GM19035 (cell line): ENCODE results near the gene SCFD2.
"Not testable (repeated sequence)": the region's sequence is repeated elsewhere in the genome, so short reads cannot be mapped to it uniquely, and the experiment has no call there.

ENCODE experiments used
- ATAC-seq: cut with Tn5 transposase; IDR thresholded peaks from one replicate; pipeline ENCODE4 v1.9.1; 2021; ENCODE audit not compliant: unreplicated experiment

SCFD2 gene

DNA sequence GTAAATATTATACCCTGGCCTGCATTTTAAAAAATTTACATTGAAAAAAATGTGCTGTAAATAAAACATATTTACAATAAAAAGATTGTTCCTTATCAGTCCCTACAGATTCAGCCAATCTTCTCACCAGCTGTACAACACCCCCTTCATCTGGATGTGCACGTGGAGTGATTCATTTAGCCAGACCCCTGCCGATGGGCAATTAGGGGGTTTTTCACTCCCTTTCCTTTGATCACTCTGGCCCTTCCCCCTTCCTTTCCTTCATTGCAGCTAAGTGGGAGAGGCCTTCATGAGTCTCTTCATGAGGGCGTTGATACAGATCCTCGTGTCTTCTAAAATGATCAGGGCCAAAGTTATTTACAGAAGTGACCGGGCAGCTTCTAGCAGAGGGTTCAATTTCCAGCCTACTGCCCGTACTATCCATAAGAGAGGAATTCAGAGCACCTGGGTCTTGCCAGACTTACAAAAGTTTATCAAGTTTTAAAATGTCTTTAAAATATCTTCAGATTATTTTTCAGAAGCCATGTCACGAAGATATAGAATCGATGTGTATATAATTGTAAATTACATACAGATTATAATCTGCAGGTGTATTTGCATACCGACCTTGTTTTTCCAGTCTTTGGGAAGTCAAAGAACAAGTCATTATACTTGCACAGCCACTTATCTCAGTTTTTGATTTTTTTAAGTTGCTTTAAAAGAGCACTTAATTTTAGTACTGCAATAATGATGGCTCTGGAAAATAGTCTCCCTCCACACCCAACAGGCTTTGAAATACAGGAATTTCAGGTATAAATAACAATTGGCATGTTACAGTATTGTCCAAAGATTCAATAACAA is 525.1 kb downstream of the SCFD2 start:
- no peak for ATAC-seq

DNA sequence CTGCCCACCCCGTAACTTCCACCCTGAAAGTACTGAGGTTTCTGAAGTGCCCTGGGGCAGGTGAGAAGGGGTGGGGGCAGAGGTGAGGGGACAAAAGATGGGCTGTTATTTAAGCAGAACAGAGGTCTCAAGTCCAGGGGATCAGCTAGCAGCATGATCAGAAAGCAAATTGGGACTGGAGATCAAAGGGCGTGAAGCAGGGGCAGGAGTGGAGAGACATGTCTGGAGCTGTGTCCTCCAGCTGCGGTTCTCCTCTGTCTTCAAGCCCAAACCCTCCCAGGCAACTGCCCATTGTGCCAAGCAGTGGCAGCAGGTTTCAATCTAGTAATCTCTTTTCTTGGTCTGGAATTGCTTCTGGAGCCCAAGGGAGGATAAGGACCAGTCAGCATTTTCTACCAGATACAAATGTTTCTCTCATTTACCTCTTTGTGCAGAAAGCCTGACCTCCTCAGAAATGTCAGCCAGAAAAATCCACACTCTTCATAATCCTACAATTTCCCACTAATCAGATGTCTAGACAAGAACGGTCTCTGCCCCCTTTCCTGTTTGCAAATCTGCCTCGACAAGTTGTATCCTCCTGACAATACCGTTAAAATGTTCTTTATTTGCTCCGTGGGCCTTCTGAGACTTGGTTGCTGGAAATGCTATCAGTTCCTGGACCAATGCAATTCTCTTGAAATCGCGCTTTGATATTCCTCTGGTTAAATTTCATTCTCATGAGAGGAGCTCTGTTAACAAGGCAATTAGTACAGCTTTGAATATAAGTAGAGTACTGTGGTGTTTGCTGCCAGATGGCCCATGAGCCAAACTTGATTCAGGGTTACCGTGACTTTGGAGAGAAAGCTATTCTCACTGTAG is 526.9 kb downstream of the SCFD2 start:
- ATAC-seq = no peak

- ATAC-seq = no peak
Observed at GRCh38 chr4:52837716-52838558, 527.9 kb downstream of the SCFD2 start.

DNA sequence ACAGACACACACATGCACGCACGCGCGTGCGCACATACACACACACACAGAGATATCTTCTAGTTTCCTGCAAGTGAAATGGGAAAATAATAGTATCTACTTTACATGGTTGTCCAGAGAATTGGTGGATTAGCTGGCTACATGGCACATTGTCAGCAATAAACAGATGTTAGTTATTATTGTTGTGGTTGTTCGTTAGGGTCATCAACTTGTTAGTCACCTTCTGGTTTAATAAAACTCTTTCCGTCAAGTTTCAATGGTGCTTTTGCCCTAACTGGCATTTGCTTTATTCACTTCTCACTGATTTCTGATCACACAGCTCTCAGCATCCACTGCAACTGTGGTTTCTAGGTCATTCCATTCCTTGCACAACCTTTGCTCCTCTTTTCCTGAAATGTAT is 529.2 kb downstream of the SCFD2 start:
- ATAC-seq = no peak

- no peak for ATAC-seq
Observed at GRCh38 chr4:52836120-52836519, 529.7 kb downstream of the SCFD2 start.

DNA sequence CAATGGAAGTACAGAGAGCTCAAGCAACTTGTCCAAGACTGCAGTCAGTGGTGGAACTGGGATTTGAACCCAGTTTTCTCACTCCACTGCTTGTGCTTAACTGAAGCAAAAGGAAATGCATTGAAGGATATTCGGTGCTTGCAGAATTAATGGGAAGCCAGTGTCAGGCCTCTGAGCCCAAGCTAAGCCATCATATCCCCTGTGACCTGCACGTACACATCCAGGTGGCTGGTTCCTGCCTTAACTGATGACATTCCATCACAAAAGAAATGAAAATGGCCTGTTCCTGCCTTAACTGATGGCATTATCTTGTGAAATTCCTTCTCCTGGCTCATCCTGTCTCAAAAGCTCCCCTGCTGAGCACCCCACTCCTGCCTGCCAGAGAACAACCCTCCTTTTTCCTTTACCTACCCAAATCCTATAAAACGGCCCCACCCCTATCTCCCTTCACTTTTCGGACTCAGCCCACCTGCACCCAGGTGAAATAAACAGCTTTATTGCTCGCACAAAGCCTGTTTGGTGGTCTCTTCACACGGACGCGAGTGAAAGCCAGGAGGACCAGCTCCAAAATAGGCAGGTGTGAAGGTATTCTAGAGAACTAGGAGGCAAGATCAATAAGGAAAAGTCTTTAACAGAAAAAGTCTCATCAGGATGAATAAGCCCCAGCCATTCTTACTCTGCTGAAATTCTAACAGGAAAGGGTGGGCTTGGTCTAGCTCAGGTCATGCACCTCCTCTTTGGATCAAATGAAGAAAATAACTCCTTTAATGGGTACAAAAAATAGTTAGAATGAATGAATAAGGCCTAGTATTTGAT is 531.0 kb downstream of the SCFD2 start:
- not testable (repeated sequence) for ATAC-seq

DNA sequence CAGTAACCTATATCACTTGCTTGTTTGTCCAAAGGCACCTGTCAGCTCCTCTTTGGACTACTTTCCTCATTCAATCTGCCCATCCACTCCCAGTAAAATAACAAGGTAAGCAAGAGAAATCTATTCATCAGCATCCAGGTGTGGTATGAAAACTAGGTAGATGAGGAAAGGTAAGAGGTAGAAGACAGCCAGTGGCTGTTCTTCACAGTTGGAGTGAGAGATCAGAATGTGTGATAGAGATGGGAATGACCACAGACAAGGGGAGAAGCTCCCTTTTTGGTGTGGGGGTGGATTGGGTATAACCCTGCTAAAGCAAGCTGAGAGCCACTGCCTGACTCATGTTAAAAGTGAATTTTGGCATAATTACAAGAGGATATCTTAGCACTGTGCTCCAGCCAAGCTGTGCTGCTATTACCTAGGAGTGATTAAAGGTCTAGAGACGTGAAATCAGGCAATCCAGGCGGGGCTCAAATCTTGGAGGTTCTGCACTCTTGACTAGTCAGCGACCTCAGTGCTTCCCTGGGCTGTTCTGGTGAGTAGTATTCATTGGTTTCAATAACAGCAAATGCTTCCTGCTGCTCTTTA is 531.8 kb downstream of the SCFD2 start:
- ATAC-seq = no peak

DNA sequence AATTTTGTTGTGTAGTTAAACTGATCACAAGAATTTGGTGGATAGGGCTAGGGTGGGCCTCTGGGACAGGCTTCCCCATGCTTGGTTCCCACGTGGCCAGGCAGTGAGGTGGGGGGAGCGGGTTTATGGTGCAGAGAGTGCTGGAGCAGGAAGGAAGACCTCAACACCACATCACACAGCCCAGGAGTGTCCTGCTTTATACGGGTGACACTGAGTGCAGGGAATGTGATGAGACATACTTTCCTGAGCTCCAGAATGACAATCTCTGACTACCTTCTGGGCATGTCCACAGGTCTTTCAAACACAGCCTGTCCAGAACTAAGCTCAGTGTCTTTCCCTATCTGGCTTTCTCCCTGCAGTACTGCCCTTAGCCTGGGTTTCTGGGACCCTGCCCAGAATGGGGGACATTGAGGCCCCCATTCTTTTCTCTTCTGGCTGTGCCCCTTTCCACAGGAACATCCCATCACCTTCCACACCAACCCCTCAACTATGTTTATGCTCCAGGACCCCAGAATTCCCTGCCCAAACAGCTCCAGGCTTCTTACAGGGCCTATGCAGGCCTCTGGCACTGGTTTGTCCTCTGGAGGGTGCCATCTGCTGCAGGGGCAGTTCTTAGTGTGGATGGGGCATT is 540.3 kb downstream of the SCFD2 start:
- ATAC-seq = no peak

- no peak for ATAC-seq
Observed at GRCh38 chr4:52824603-52825459, 541.0 kb downstream of the SCFD2 start.

- no peak for ATAC-seq
Observed at GRCh38 chr4:52824270-52824602, 541.6 kb downstream of the SCFD2 start.

DNA sequence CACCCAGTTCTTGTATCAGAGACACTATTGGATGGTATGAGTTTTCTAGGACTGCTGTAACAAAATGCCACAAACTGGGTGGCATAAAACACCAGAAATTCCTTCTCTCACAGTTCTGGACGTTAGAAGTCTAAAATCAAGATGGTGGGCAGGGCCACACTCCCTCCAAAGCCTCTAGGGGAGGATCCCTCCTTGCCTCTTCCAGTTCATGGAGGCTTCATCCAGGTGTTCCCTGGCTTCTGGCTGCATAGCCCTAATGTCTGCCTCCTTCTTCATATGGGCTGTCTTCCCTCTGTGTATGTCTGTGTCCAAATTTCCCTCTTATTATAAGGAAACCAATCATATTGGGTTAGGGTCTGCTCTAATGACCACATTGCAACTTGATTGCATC is 542.2 kb downstream of the SCFD2 start:
- no peak for ATAC-seq
